MM.1S (cell line): ENCODE measurements around the gene WDR82.

ENCODE experiments used
- DNase-seq: peaks from one replicate; pipeline ENCODE4 v3.0.0-alpha.2; 2015
- H2AFZ ChIP-seq: fragments of 300-600 bp; sonication (generic); 2 replicates; pipeline ENCODE4 v1.6.0; 2016; ENCODE audit warnings: antibody characterized with exemption, low read length
- H3F3A ChIP-seq: fragments of 300-600 bp; sonication (generic); 2 replicates; pipeline ENCODE4 v1.6.1; 2016; ENCODE audit warnings: mild to moderate bottlenecking, antibody characterized with exemption, low read length, moderate library complexity, mixed read lengths; ENCODE audit not compliant: insufficient read depth
- H3K27ac ChIP-seq: fragments of 300-600 bp; sonication (generic); 2 replicates; pipeline ENCODE4 v1.5.1; 2016; ENCODE audit warnings: mild to moderate bottlenecking, low read length
- H3K27me3 ChIP-seq: fragments of 300-600 bp; sonication (generic); replicated peaks from 2 replicates; pipeline ENCODE4 v1.6.0; 2016; ENCODE audit warnings: low read length; ENCODE audit not compliant: insufficient read depth
- H3K36me3 ChIP-seq: fragments of 300-600 bp; sonication (generic); replicated peaks from 2 replicates; pipeline ENCODE4 v1.6.1; 2016; ENCODE audit warnings: mild to moderate bottlenecking, low read length, mixed read lengths; ENCODE audit not compliant: insufficient read depth
- H3K4me1 ChIP-seq: fragments of 300-600 bp; sonication (generic); 2 replicates; pipeline ENCODE4 v1.6.1; 2016; ENCODE audit warnings: low read length, mixed read lengths
- H3K4me2 ChIP-seq: fragments of 300-600 bp; sonication (generic); 2 replicates; pipeline ENCODE4 v1.6.0; 2016; ENCODE audit warnings: low read depth, low read length
- H3K4me3 ChIP-seq: fragments of 300-600 bp; sonication (generic); 2 replicates; pipeline ENCODE4 v1.5.1; 2016; ENCODE audit warnings: low read length, mixed read lengths
- H3K79me2 ChIP-seq: fragments of 300-600 bp; sonication (generic); 2 replicates; pipeline ENCODE4 v1.6.1; 2016; ENCODE audit warnings: mixed run types, low read length, mixed read lengths
- H3K9ac ChIP-seq: fragments of 300-600 bp; sonication (generic); 2 replicates; pipeline ENCODE4 v1.6.1; 2016; ENCODE audit warnings: low read length, mixed read lengths
- H3K9me2 ChIP-seq: fragments of 300-600 bp; sonication (generic); replicated peaks from 2 replicates; pipeline ENCODE4 v1.6.1; 2016; ENCODE audit warnings: mild to moderate bottlenecking, low read length, mixed read lengths; ENCODE audit not compliant: insufficient read depth
- H3K9me3 ChIP-seq: fragments of 300-600 bp; sonication (generic); replicated peaks from 2 replicates; pipeline ENCODE4 v1.6.1; 2016; ENCODE audit warnings: mild to moderate bottlenecking, low read length, mixed read lengths; ENCODE audit not compliant: insufficient read depth
- H4K20me1 ChIP-seq: fragments of 300-600 bp; sonication (generic); 2 replicates; pipeline ENCODE4 v1.6.1; 2016; ENCODE audit warnings: mild to moderate bottlenecking, low read length, moderate library complexity, mixed read lengths; ENCODE audit not compliant: insufficient read depth
- CTCF ChIP-seq: fragments of 300-600 bp; sonication (generic); IDR thresholded peaks from 2 replicates; pipeline ENCODE4 v1.5.1; 2016; ENCODE audit warnings: antibody characterized with exemption, low read length, mixed read lengths
- EZH2 ChIP-seq: fragments of 300-600 bp; sonication (generic); optimal IDR thresholded peaks from 2 replicates; pipeline ENCODE3; 2017; ENCODE audit warnings: low read depth, mild to moderate bottlenecking, antibody characterized with exemption, low read length, mixed read lengths
- EZH2phosphoT487 ChIP-seq: fragments of 300-600 bp; sonication (generic); IDR thresholded peaks from 2 replicates; pipeline ENCODE4 v1.6.1; 2018; ENCODE audit warnings: antibody characterized with exemption, low read length

The WDR82 gene

GRCh38 chr3:52302426-52303145, 24.1 kb upstream of the WDR82 start:
- Histone ChIP-seq H3F3A (no peaks in the 10 kb centered on the region), H3K9me3 (no peaks in the 10 kb centered on the region), H3K4me1 (no peaks in the 10 kb centered on the region), H4K20me1 (no peaks in the 10 kb centered on the region), H2AFZ (no peak overlapping the region), H3K79me2 (no peaks in the 10 kb centered on the region), H3K4me3 (no peak overlapping the region), H3K4me2 (no peak overlapping the region), H3K27ac (no peak overlapping the region), H3K9me2 (no peaks in the 10 kb centered on the region), H3K27me3 (no peaks in the 10 kb centered on the region), H3K9ac (no peak overlapping the region), H3K36me3 (no peaks in the 10 kb centered on the region)
- no peak for DNase-seq
- TF ChIP-seq EZH2 (no peak), EZH2phosphoT487 (no peak), CTCF (no peak)

GRCh38 chr3:52299879-52300611, 21.6 kb upstream of the WDR82 start:
- H3K36me3 ChIP-seq: no peaks in the 10 kb centered on the region
- no peak overlapping the region for H3K9ac ChIP-seq
- no peak overlapping the region for H3K4me2 ChIP-seq
- H3K4me1 ChIP-seq: no peaks in the 10 kb centered on the region
- H3K79me2 ChIP-seq: no peaks in the 10 kb centered on the region
- no peaks in the 10 kb centered on the region for H3K9me3 ChIP-seq
- no peaks in the 10 kb centered on the region; the same call in 1 of the 2 replicates for H4K20me1 ChIP-seq
- no peak overlapping the region for H2AFZ ChIP-seq
- H3K27ac ChIP-seq: no peak overlapping the region
- H3K27me3 ChIP-seq: no peaks in the 10 kb centered on the region
- no peaks in the 10 kb centered on the region for H3F3A ChIP-seq
- no peak for DNase-seq
- no peaks in the 10 kb centered on the region for H3K9me2 ChIP-seq
- H3K4me3 ChIP-seq: no peak overlapping the region
- TF ChIP-seq EZH2phosphoT487 (no peak), CTCF (no peak), EZH2 (no peak)

GRCh38 chr3:52299247-52299878, 20.9 kb upstream of the WDR82 start:
- Histone ChIP-seq H3K9ac (no peak overlapping the region), H3K9me2 (no peaks in the 10 kb centered on the region), H3K4me3 (no peak overlapping the region), H3K27ac (no peak overlapping the region), H3K36me3 (no peaks in the 10 kb centered on the region), H3F3A (no peaks in the 10 kb centered on the region), H3K4me2 (no peak overlapping the region), H3K79me2 (no peaks in the 10 kb centered on the region), H2AFZ (no peak overlapping the region), H3K9me3 (no peaks in the 10 kb centered on the region), H4K20me1 (no peaks in the 10 kb centered on the region; the same call in 1 of the 2 replicates), H3K4me1 (no peaks in the 10 kb centered on the region), H3K27me3 (no peaks in the 10 kb centered on the region)
- TF ChIP-seq CTCF: no peak
- TF ChIP-seq EZH2: no peak
- no peak for TF ChIP-seq EZH2phosphoT487
- DNase-seq: no peak
